Measurements from ENCODE around the gene FRA10AC1. TPM values are rescaled to one million over a fixed set of nuclear protein-coding genes. Genes with fewer than 3 reads are reported as not detected.

FRA10AC1 gene
- total RNA-seq, 1 experiment from 2014 or later = 10.4 TPM

DNA sequence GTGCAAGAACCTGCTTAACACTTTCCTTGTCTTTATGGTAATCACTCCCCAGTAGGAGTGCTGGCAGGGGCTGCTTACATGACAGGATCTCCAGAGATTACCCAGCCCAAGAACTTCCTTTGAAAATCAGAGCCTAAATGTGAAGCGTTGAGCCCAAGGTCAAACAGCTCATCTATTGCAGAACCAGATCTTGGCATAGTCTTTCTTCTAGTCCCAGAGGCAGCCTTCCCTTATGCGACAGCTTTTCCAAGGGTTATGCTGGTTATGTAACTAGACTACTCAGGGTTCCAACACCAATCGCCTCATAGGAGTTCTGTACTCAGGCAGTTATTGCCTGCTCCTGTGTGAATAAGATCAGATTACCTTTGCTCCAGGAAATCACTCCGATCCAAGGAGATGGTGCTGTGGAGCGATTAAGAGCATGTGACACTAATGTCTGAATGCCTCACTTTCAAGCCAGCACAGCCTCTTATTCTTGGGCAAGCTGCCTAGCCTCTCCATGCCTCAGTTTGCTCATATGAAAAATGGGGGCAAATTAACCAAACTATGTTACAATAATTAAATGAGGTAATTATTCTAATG, 46.9 kb upstream of the FRA10AC1 start:
- ChIA-PET CTCF (no interaction called here), POLR2A (ENCODE audit: unreplicated experiment) (interaction anchor here (0.6 kb wide), 1 partner anchor 161 kb away, joined by 7 read pairs; no protein-coding TSS in a partner anchor)
- no peaks in the 10 kb centered on the region for H3K9me3 ChIP-seq (ENCODE audit: insufficient read depth, low read depth)
- peak; percentile 35 to 49 for DNase-seq
- H3K4me3 ChIP-seq = no peak overlapping the region
- peaks cover 59% of the 10 kb centered on the region for H3K4me1 ChIP-seq (replicated peaks; ENCODE audit: insufficient read depth)
- intact Hi-C loops (cut with micrococcal nuclease; ENCODE audit: unreplicated experiment) = loop anchor here (5.0 kb wide), 1 partner anchor 47 kb away; the partner anchor contains the start of gene FRA10AC1
- no peaks in the 10 kb centered on the region for H3K27me3 ChIP-seq (ENCODE audit: insufficient read depth, low read depth)
- BruUV-seq (replicated peaks) = no TSS peak
- no peak overlapping the region for H3K4me2 ChIP-seq
- no peaks in the 10 kb centered on the region for H3K36me3 ChIP-seq (ENCODE audit: low read depth)
- H3F3A ChIP-seq (ENCODE audit: insufficient read depth, low read depth) = peaks cover 16% of the 10 kb centered on the region
- H3K27ac ChIP-seq = peak overlapping the region; percentile 16; the same call in 1 of the 2 replicates
- no peak overlapping the region for H2AFZ ChIP-seq
- no peaks in the 10 kb centered on the region for H4K20me1 ChIP-seq (ENCODE audit: insufficient read depth)
- TF ChIP-seq CTCF (conservative IDR thresholded peaks at IDR 0.05) (no peak), EZH2 (IDR thresholded peaks at IDR 0.05; ENCODE audit: low read depth) (no peak)
- H3K79me2 ChIP-seq (ENCODE audit: low read depth) = no peaks in the 10 kb centered on the region
- no peaks in the 10 kb centered on the region for H3K9me2 ChIP-seq (ENCODE audit: insufficient read depth)

DNA sequence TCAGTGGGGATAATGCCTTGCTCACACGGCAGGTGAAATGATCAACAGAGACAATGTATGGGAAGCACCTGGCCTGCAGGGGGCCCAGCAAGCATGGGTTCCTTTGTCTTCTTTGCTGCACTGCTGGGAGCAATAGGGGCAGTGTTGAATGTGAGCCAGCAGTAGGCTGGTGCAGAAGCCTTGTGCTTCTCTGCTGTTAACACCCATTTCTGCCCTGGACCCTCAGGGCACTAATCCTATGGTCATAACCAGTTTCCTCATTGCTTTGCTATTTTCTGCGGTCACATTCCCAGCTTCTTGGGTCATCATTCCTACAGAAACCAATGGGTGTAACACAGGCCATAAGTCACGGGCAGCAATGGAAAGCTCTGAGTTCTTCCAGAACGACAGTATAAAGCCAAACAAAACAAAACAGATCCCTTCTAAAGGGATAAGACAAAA, 44.5 kb upstream of the FRA10AC1 start:
- BruUV-seq (replicated peaks) = no TSS peak
- H4K20me1 ChIP-seq (ENCODE audit: insufficient read depth) = no peaks in the 10 kb centered on the region
- H3F3A ChIP-seq (ENCODE audit: insufficient read depth, low read depth) = peaks cover 10% of the 10 kb centered on the region
- 0 out of 2 replicates have a peak overlapping the region, but pooled peaks have one; percentile 28 for H3K4me3 ChIP-seq
- no peak overlapping the region for H2AFZ ChIP-seq
- CTCF ChIA-PET = interaction anchor here (0.6 to 3.6 kb wide), 5 partner anchors 44 to 305 kb away, joined by 3 to 21 read pairs (median 4); partner anchors contain the start of gene FRA10AC1
- TF ChIP-seq CTCF (conservative IDR thresholded peaks at IDR 0.05) = peak; percentile 73
- no peak for TF ChIP-seq EZH2 (IDR thresholded peaks at IDR 0.05; ENCODE audit: low read depth)
- no peaks in the 10 kb centered on the region for H3K9me2 ChIP-seq (ENCODE audit: insufficient read depth)
- H3K4me1 ChIP-seq (replicated peaks; ENCODE audit: insufficient read depth) = peaks cover 46% of the 10 kb centered on the region
- no peaks in the 10 kb centered on the region for H3K9me3 ChIP-seq (ENCODE audit: insufficient read depth, low read depth)
- DNase-seq = peak; percentile 85 to 96
- intact Hi-C loops (cut with micrococcal nuclease; ENCODE audit: unreplicated experiment) = loop anchor here (1.0 to 5.0 kb wide), 2 partner anchors 45 to 69 kb away; partner anchors contain the start of gene FRA10AC1
- H3K27me3 ChIP-seq (ENCODE audit: insufficient read depth, low read depth) = no peaks in the 10 kb centered on the region
- peak overlapping the region; percentile 61 for H3K4me2 ChIP-seq
- POLR2A ChIA-PET (ENCODE audit: unreplicated experiment) = interaction anchor here (0.7 kb wide), 2 partner anchors 44 to 245 kb away, joined by 3 to 11 read pairs; no protein-coding TSS in a partner anchor
- no peaks in the 10 kb centered on the region for H3K79me2 ChIP-seq (ENCODE audit: low read depth)
- H3K36me3 ChIP-seq (ENCODE audit: low read depth) = no peaks in the 10 kb centered on the region
- peak overlapping the region; percentile 81 for H3K27ac ChIP-seq

DNA sequence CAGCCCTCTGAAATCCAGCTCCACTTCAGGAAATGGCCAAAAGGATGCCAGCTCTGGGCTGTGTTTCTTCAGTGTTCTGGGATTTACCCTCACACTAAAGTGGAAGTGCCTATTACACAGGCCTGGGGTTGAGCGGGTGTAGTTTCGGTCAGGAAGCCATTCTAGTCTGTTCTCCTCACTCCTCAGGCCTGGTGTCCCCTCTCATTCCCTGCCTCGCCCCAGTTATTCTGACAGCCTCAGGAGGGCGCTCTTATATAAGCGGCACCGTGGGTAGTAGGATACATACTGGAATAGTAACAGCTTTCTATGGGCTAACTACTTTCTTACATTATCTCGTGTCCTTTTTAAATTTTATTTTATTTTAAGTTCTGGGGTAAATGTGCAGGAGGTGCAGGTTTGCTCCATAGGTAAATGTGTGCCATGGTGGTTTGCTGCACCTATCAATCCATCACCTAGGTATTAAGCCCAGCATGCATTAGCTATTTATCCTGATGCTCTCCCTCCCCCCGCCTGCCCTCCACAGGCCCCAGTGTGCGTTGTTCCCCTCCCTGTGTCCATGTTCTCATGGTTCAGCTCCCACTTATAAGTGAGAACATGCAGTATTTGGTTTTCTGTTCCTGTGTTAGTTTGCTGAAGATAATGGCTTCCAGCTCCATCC, 43.1 kb upstream of the FRA10AC1 start:
- Histone ChIP-seq H3K4me2 (no peak overlapping the region), H3K27ac (peak overlapping the region; percentile 67; the same call in 1 of the 2 replicates), H2AFZ (no peak overlapping the region), H3F3A (ENCODE audit: insufficient read depth, low read depth) (peaks cover 10% of the 10 kb centered on the region), H3K4me1 (replicated peaks; ENCODE audit: insufficient read depth) (peaks cover 32% of the 10 kb centered on the region), H3K9me3 (ENCODE audit: insufficient read depth, low read depth) (no peaks in the 10 kb centered on the region), H3K9me2 (ENCODE audit: insufficient read depth) (no peaks in the 10 kb centered on the region), H3K79me2 (ENCODE audit: low read depth) (no peaks in the 10 kb centered on the region), H3K27me3 (ENCODE audit: insufficient read depth, low read depth) (no peaks in the 10 kb centered on the region), H3K36me3 (ENCODE audit: low read depth) (no peaks in the 10 kb centered on the region), H4K20me1 (ENCODE audit: insufficient read depth) (no peaks in the 10 kb centered on the region), H3K4me3 (no peak overlapping the region)
- ChIA-PET POLR2A (ENCODE audit: unreplicated experiment) (no interaction called here), CTCF (interaction anchor here (0.5 to 3.6 kb wide), 4 partner anchors 65 to 191 kb away, joined by 3 to 21 read pairs (median 6); no protein-coding TSS in a partner anchor)
- peak; percentile 37 for TF ChIP-seq CTCF (conservative IDR thresholded peaks at IDR 0.05)
- no peak for TF ChIP-seq EZH2 (IDR thresholded peaks at IDR 0.05; ENCODE audit: low read depth)
- peak in 1 of 2 experiments; percentile 9 for DNase-seq
- intact Hi-C loops (cut with micrococcal nuclease; ENCODE audit: unreplicated experiment) = loop anchor here (1.0 to 5.0 kb wide), 2 partner anchors 43 to 71 kb away; partner anchors contain the start of gene FRA10AC1
- no TSS peak for BruUV-seq (replicated peaks)

Data from PC-9 (cell line).